ENCODE results near the gene ELP5. TPM values are rescaled to one million over a fixed set of nuclear protein-coding genes. Genes with fewer than 3 reads are reported as not detected.
A peak's percentile ranks its signal among the peaks of the same experiment; 100 is the strongest.

ELP5 gene
- total and polyA plus RNA-seq, 2 experiments from 2014 or later = 38.3 to 41.4 TPM

- peak; percentile 94 for TF ChIP-seq CREB1 (CRISPR knock-in tag; IDR thresholded peaks at IDR 0.05; ENCODE audit: low read depth)
Measured at GRCh38 chr17:7252176-7253043, at the start of gene ELP5 (continued).

- Histone ChIP-seq H3F3A (replicated peaks; ENCODE audit: low read depth) (peaks cover 15% of the 10 kb centered on the region), H3K4me1 (ENCODE audit: insufficient read depth) (peaks cover 15% of the 10 kb centered on the region), H3K36me3 (ENCODE audit: insufficient read depth) (peaks cover 15% of the 10 kb centered on the region), H2AFZ (no peak overlapping the region), H3K27ac (ENCODE audit: low read depth) (no peak overlapping the region), H3K4me3 (no peak overlapping the region), H3K9me2 (ENCODE audit: insufficient read depth) (no peaks in the 10 kb centered on the region), H4K20me1 (replicated peaks; ENCODE audit: insufficient read depth) (peaks cover 10% of the 10 kb centered on the region), H3K4me2 (no peak overlapping the region), H3K79me2 (replicated peaks; ENCODE audit: insufficient read depth) (peaks cover 20% of the 10 kb centered on the region), H3K27me3 (ENCODE audit: insufficient read depth) (no peaks in the 10 kb centered on the region)
- DNase-seq (ENCODE audit: low spot score) (no peak), ATAC-seq (no peak)
- Mint-ChIP-seq H3K27me3 (ENCODE audit: insufficient read depth, low read depth, poor library complexity) (peaks cover 10% of the 10 kb centered on the region), H3K4me1 (peaks cover 35% of the 10 kb centered on the region), H3K27ac (no peak overlapping the region), H3K9me3 (no peaks in the 10 kb centered on the region; the same call in 2 of the 3 replicates), H3K36me3 (ENCODE audit: low read depth) (peaks cover 40% of the 10 kb centered on the region), H3K4me3 (0 out of 3 replicates have a peak overlapping the region, but pooled peaks have one; percentile 19)
- TF ChIP-seq ZNF114 (CRISPR knock-in tag; IDR thresholded peaks at IDR 0.05) (no peak), EZH2phosphoT487 (IDR thresholded peaks at IDR 0.05; ENCODE audit: unreplicated experiment) (no peak), ETS1 (IDR thresholded peaks at IDR 0.05) (no peak), POLR2AphosphoS5 (IDR thresholded peaks at IDR 0.05; ENCODE audit: low read depth) (no peak), ZNF331 (CRISPR knock-in tag; IDR thresholded peaks at IDR 0.05; ENCODE audit: low read depth) (no peak), CTCF (conservative IDR thresholded peaks at IDR 0.05; ENCODE audit: low read depth in 2 of 2) (no peak), JUNB (IDR thresholded peaks at IDR 0.05; ENCODE audit: unreplicated experiment) (no peak), CREB1 (CRISPR knock-in tag; IDR thresholded peaks at IDR 0.05; ENCODE audit: low read depth) (no peak), NANOG (IDR thresholded peaks at IDR 0.05; ENCODE audit: borderline replicate concordance) (no peak), ZNF462 (CRISPR knock-in tag; IDR thresholded peaks at IDR 0.05) (no peak), REST (IDR thresholded peaks at IDR 0.05; ENCODE audit: unreplicated experiment) (no peak)
Measured at GRCh38 chr17:7203391-7203790, 48.6 kb upstream of the ELP5 start.

Measured in GM23338 (cell line).